H1 (cell line): ENCODE data around the gene POLR1G. TPM values are rescaled to one million over a fixed set of nuclear protein-coding genes. Genes with fewer than 3 reads are reported as not detected.
A peak's percentile ranks its signal among the peaks of the same experiment; 100 is the strongest.

ENCODE experiments used
- BCL11A ChIP-seq, 2 experiments: IDR thresholded peaks; one replicate each; pipeline ENCODE4 v1.6.1; 2011; ENCODE audit warnings: low read depth in 2 of 2, low read length in 2 of 2, mild to moderate bottlenecking in 2 of 2
- CEBPB ChIP-seq: IDR thresholded peaks from 2 replicates; pipeline ENCODE4 v1.6.1; 2012; ENCODE audit warnings: low read depth, low read length
- CHD2 ChIP-seq: IDR thresholded peaks from 2 replicates; pipeline ENCODE4 v1.6.1; 2012; ENCODE audit warnings: low read length, improper control_type of control experiment
- CREB1 ChIP-seq: IDR thresholded peaks from 2 replicates; pipeline ENCODE4 v1.6.1; 2012; ENCODE audit warnings: inconsistent platforms
- FOSL1 ChIP-seq: IDR thresholded peaks from 2 replicates; pipeline ENCODE4 v1.6.1; 2011; ENCODE audit warnings: mild to moderate bottlenecking, low read depth, low read length, moderate library complexity; ENCODE audit not compliant: insufficient read depth
- NANOG ChIP-seq: IDR thresholded peaks from 2 replicates; pipeline ENCODE4 v1.6.1; 2011; ENCODE audit warnings: low read length, low read depth, mild to moderate bottlenecking, inconsistent platforms; ENCODE audit not compliant: insufficient read depth, poor library complexity, severe bottlenecking
- POLR2A ChIP-seq, 2 experiments: IDR thresholded peaks; 1 replicate in 1 of 2; 2 replicates in 1 of 2; pipeline ENCODE4 v1.6.1; 2011; ENCODE audit warnings: low read depth in 2 of 2, low read length in 2 of 2, mild to moderate bottlenecking in 2 of 2; ENCODE audit errors: control extremely low read depth in 1 of 2
- SP2 ChIP-seq: IDR thresholded peaks from 2 replicates; pipeline ENCODE4 v1.6.1; 2012; ENCODE audit warnings: mild to moderate bottlenecking, low read length, inconsistent platforms
- TAF1 ChIP-seq: IDR thresholded peaks from 2 replicates; pipeline ENCODE4 v1.6.1; 2011; ENCODE audit warnings: mild to moderate bottlenecking, low read depth, low read length
- YY1 ChIP-seq: IDR thresholded peaks from 2 replicates; pipeline ENCODE4 v1.6.1; 2011; ENCODE audit warnings: low read depth, mild to moderate bottlenecking, low read length
- polyA plus RNA-seq, 7 experiments: library from polyadenylated mRNA; depleted of rRNA in 3 of 7; stranded (reverse) in 5 of 7; unstranded in 2 of 7; fragments of >200 nt in 5 of 7; fragments of 200-250 nt in 2 of 7; gene quantifications; 1 replicate in 5 of 7; 2 replicates in 1 of 7; 4 replicates in 1 of 7; pipeline versions ENCODE4 v1.2.1 to v1.2.3, GENCODE V29; 2011 to 2013; ENCODE audit warnings: missing spikeins in 2 of 7, mixed read lengths in 2 of 7
- total RNA-seq: library from RNA; stranded (reverse); fragmentation: NEBNext Ultra II Directional; extraction: Animal tissue kit (Norgen Biotek cat#: 25700); gene quantifications from 2 replicates; pipeline ENCODE4 v1.2.1, GENCODE V29; 2021

Gene POLR1G
- total and polyA plus RNA-seq, 2 of the 8 experiments (the other 6 are each of a cell fraction or from before 2014, with no cell fraction given) = 16.8 to 34.8 TPM

- peak; percentile 69; the same call in 1 of the 2 replicates for TF ChIP-seq CREB1
- peak; percentile 87 for TF ChIP-seq SP2
- TF ChIP-seq POLR2A (IDR thresholded peaks at IDR 0.05; ENCODE audit: control extremely low read depth in 1 of 2, low read depth in 2 of 2, low read length in 2 of 2) = no peak; a peak in 2 of 3 replicates
- peak; percentile 76; the same call in 1 of the 2 replicates for TF ChIP-seq YY1
- no peak for TF ChIP-seq FOSL1
- peak; percentile 4 for TF ChIP-seq NANOG
- peak; percentile 94 for TF ChIP-seq CHD2
- TF ChIP-seq BCL11A (IDR thresholded peaks at IDR 0.05; ENCODE audit: low read depth in 2 of 2, low read length in 2 of 2) = no peak
- no peak for TF ChIP-seq CEBPB
- peak; percentile 56 for TF ChIP-seq TAF1
Measured at GRCh38 chr19:45370410-45371204, 35.8 kb upstream of the POLR1G start, which contains the start of gene ERCC2 (continued).
